Fibroblast of lung (primary cell): ENCODE measurements around the gene TNK1. TPM values are rescaled to one million over a fixed set of nuclear protein-coding genes. Genes with fewer than 3 reads are reported as not detected.

Experiments
- DNase-seq, 2 donors: peaks; one replicate each; pipeline versions ENCODE4 v3.0.0 to v3.0.0-alpha.2; 2010; ENCODE audit warnings: low read depth in 2 of 2
- H2AFZ ChIP-seq: 2 replicates; pipeline ENCODE4 v1.5.1; 2012; ENCODE audit warnings: low read length, control low read depth, inconsistent platforms
- H3K27ac ChIP-seq: 2 replicates; pipeline ENCODE4 v1.5.1; 2011; ENCODE audit warnings: low read length, control low read depth; ENCODE audit not compliant: insufficient read depth
- H3K27me3 ChIP-seq: 2 replicates; pipeline ENCODE4 v1.5.1; 2011; ENCODE audit warnings: mild to moderate bottlenecking, low read length; ENCODE audit not compliant: control insufficient read depth, insufficient read depth
- H3K36me3 ChIP-seq: 2 replicates; pipeline ENCODE4 v1.5.1; 2011; ENCODE audit warnings: low read length; ENCODE audit not compliant: control insufficient read depth, insufficient read depth
- H3K4me1 ChIP-seq: 2 replicates; pipeline ENCODE4 v1.5.1; 2011; ENCODE audit warnings: low read length; ENCODE audit not compliant: control insufficient read depth, insufficient read depth; ENCODE audit errors: extremely low read depth
- H3K4me2 ChIP-seq: 2 replicates; pipeline ENCODE4 v1.5.1; 2011; ENCODE audit warnings: low read length, control low read depth; ENCODE audit not compliant: insufficient read depth; ENCODE audit errors: extremely low read depth
- H3K4me3 ChIP-seq, 4 experiments: fragments of 200-600 bp in 1 of 4; sonication (generic) in 1 of 4; replicated peaks in 1 of 4; 2 replicates each; pipeline ENCODE4 v1.5.1; 2011 to 2016; ENCODE audit warnings: low read length in 4 of 4, low read depth in 3 of 4, mild to moderate bottlenecking in 3 of 4, control low read depth in 2 of 4, inconsistent platforms in 1 of 4, mixed read lengths in 1 of 4; ENCODE audit not compliant: insufficient read depth in 1 of 4; ENCODE audit errors: control extremely low read depth in 1 of 4
- H3K79me2 ChIP-seq: 2 replicates; pipeline ENCODE4 v1.5.1; 2012; ENCODE audit warnings: mild to moderate bottlenecking, low read length, inconsistent platforms; ENCODE audit not compliant: control insufficient read depth, insufficient read depth
- H3K9ac ChIP-seq: 2 replicates; pipeline ENCODE4 v1.5.1; 2011; ENCODE audit warnings: mild to moderate bottlenecking, low read length, control low read depth; ENCODE audit not compliant: insufficient read depth
- H3K9me3 ChIP-seq: 2 replicates; pipeline ENCODE4 v1.5.1; 2012; ENCODE audit warnings: low read depth, low read length; ENCODE audit not compliant: control insufficient read depth, insufficient read depth
- H4K20me1 ChIP-seq: 2 replicates; pipeline ENCODE4 v1.5.1; 2011; ENCODE audit warnings: low read length; ENCODE audit not compliant: control insufficient read depth, insufficient read depth; ENCODE audit errors: extremely low read depth
- CTCF ChIP-seq, 2 donors: IDR thresholded peaks in 1 of 2; conservative IDR thresholded peaks in 1 of 2; 1 replicate in 1 of 2; 2 replicates in 1 of 2; pipeline ENCODE4 v1.5.1; 2011 to 2012; ENCODE audit warnings: low read length in 2 of 2, control low read depth in 1 of 2, inconsistent platforms in 1 of 2, low read depth in 1 of 2, mild to moderate bottlenecking in 1 of 2
- EZH2 ChIP-seq: IDR thresholded peaks from 2 replicates; pipeline ENCODE4 v1.5.1; 2012; ENCODE audit warnings: low read length, control low read depth, mild to moderate bottlenecking; ENCODE audit errors: missing control alignments
- polyA plus RNA-seq, 2 donors: library from polyadenylated mRNA; depleted of rRNA in 1 of 2; stranded (reverse) in 1 of 2; unstranded in 1 of 2; fragments of >200 nt; gene quantifications; 2 replicates each; pipeline ENCODE4 v1.2.1, GENCODE V29; 2011 to 2012; ENCODE audit warnings: missing spikeins in 1 of 2
- total RNA-seq: library from RNA; depleted of rRNA; stranded (reverse); fragments of >200 nt; gene quantifications from 2 replicates; pipeline ENCODE4 v1.2.1, GENCODE V29; 2014

The TNK1 gene
- total and polyA plus RNA-seq, 2 donors (not counting 1 experiment from before 2014, with no cell fraction given), result 0.15 to 0.66 TPM

- H2AFZ ChIP-seq, result no peak within 1 kb of the TSS
- H3K9me3 ChIP-seq, result no peaks in the 10 kb centered on the region
- TF ChIP-seq CTCF (conservative IDR thresholded peaks at IDR 0.05 in 1 of 2, IDR thresholded peaks at IDR 0.05 in 1 of 2; ENCODE audit: low read depth in 1 of 2, low read length in 2 of 2) (no peak), EZH2 (no peak)
- no peaks in the 10 kb centered on the region for H3K27me3 ChIP-seq
- no peak within 1 kb of the TSS for H3K4me3 ChIP-seq
- no peak within 1 kb of the TSS for H3K27ac ChIP-seq
- H4K20me1 ChIP-seq, result no peaks in the 10 kb centered on the region
- H3K36me3 ChIP-seq, result no peaks in the 10 kb centered on the region
- H3K79me2 ChIP-seq, result no peaks in the 10 kb centered on the region
- H3K4me2 ChIP-seq, result no peak within 1 kb of the TSS
- no peak within 1 kb of the TSS for H3K9ac ChIP-seq
- DNase-seq, result no peak
- H3K4me1 ChIP-seq, result no peaks in the 10 kb centered on the region
Measured at GRCh38 chr17:7428557-7428956, 47.7 kb downstream of the TNK1 start, which contains the start of gene SPEM3. Gene SPEM3, plus strand, starts transcription at chr17:7428857. Its CDS starts 46 bp downstream, at chr17:7428903.

GRCh38 chr17:7429722-7430121, 48.8 kb downstream of the TNK1 start:
- Histone ChIP-seq H3K27ac (no peak overlapping the region), H3K4me2 (no peak overlapping the region), H3K9ac (no peak overlapping the region), H3K4me3 (no peak overlapping the region), H4K20me1 (no peaks in the 10 kb centered on the region), H3K79me2 (no peaks in the 10 kb centered on the region), H3K4me1 (no peaks in the 10 kb centered on the region), H3K27me3 (no peaks in the 10 kb centered on the region), H3K9me3 (no peaks in the 10 kb centered on the region), H2AFZ (no peak overlapping the region), H3K36me3 (no peaks in the 10 kb centered on the region)
- no peak for DNase-seq
- no peak for TF ChIP-seq EZH2
- TF ChIP-seq CTCF (conservative IDR thresholded peaks at IDR 0.05 in 1 of 2, IDR thresholded peaks at IDR 0.05 in 1 of 2; ENCODE audit: low read depth in 1 of 2, low read length in 2 of 2), result no peak

GRCh38 chr17:7431231-7431630, 50.3 kb downstream of the TNK1 start:
- TF ChIP-seq EZH2 (no peak), CTCF (conservative IDR thresholded peaks at IDR 0.05 in 1 of 2, IDR thresholded peaks at IDR 0.05 in 1 of 2; ENCODE audit: low read depth in 1 of 2, low read length in 2 of 2) (no peak)
- H3K9ac ChIP-seq, result no peak overlapping the region
- H3K79me2 ChIP-seq, result no peaks in the 10 kb centered on the region
- no peaks in the 10 kb centered on the region for H4K20me1 ChIP-seq
- H3K4me2 ChIP-seq, result no peak overlapping the region
- no peaks in the 10 kb centered on the region for H3K36me3 ChIP-seq
- no peaks in the 10 kb centered on the region for H3K4me1 ChIP-seq
- no peak overlapping the region for H3K27ac ChIP-seq
- no peak overlapping the region for H2AFZ ChIP-seq
- no peaks in the 10 kb centered on the region for H3K27me3 ChIP-seq
- no peak for DNase-seq
- no peaks in the 10 kb centered on the region for H3K9me3 ChIP-seq
- no peak overlapping the region for H3K4me3 ChIP-seq
